CMK (cell line): ENCODE measurements around the gene PLPP3.

ENCODE experiments used
- DNase-seq: peaks from one replicate; pipeline ENCODE4 v3.0.0-alpha.2; 2010; ENCODE audit warnings: low read depth

Gene PLPP3

DNA sequence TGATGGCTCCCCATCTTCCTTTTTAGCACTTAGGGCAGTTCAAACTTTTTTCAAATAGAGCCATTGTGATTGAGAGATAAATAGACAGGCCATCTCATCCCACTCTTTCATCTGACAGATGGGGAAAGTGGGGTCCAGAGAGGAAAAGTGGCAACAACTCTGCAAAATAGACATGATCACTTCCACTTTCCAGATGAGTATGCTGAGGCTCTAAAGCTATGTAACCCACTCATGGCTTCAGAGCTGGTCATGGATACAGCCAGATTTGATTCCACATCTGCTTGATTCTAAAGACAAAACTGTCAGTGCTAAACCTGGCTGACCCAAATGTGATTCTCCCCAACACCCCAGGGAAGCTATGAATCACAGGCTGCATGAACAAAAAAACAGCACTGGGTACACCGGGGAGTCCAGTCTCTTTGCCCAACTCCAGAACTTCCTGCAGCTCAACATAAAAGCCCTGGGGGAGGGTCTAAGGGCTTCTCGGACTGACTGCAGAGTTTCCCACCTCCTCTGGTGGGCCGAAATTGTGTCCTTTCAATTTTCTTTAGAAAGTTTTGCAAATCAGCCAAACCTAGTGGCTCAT, 59.3 kb downstream of the PLPP3 start:
- DNase-seq = no peak

DNA sequence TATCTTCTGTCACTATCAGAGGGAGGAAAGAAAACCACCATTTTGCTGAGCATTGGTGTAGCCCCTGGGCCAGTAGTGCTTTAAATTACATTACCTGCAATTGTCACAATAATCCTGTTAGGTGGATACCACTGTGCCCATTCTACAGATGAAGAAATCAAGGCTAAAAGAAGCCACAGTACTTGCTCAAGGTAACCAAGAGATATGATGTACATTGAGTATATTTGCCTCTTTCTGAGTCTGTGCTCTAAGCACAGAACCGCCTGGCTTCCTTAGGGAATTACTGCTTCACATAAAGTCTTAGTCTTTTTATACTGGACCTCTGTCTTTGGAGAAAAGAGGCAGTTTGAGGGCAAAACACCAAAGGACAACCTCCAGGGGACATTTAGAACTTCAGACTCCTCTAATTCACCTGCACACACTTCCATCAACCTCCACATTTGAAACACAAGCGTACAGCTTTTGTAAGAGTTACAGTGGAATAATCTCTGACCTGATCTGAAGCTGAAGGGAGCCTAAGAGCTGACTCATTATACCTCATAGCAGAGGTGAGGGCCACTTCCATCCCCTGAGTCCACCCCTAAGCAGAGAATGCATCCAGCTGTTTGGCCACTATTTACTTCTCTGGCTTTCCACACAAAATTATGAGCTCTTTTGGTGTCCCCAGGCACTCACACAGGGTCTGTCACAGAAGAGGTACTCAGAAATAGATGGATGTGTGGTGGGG, 61.8 kb downstream of the PLPP3 start:
- no peak for DNase-seq

- peak; percentile 60 for DNase-seq
Observed at GRCh38 chr1:56516539-56517252, 62.7 kb downstream of the PLPP3 start.

- no peak for DNase-seq
Observed at GRCh38 chr1:56515898-56516538, 63.3 kb downstream of the PLPP3 start.

DNA sequence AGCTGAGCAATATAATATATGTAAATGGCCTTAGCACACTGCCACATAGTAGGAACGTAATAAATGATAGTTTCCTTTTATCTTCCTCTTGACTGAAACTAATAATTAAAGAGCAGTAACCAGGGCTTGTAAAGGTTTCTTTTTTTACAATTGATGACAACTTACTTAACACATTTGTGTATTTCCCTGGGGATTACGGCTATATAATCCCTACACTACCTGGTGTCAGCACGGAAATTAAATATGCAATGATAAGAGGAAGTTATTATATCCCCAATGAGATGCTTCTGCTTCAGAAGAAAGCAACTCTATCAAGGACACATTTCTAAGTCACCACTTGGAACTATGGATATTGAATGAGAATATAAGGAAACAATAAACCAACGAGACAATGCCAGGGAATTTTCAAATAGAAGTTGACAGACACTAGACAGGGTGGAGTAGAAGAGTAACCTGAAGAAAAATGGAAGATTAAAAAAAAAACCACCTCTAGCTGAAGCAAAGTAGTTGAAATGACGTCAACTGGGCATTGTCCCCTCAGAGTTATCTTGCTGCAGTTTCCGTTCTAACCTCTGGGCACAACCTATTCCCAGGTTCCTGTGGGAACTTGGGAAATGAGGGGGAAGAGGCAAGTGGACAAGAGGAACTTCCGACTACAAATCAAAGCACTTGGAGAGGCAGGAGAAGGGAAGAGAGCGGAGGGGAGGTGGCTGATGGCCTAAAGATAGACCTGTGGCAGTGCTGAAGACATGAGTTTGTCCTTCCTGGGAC, 66.5 kb downstream of the PLPP3 start:
- no peak for DNase-seq

GRCh38 chr1:56511766-56512165, 67.6 kb downstream of the PLPP3 start:
- no peak for DNase-seq

DNA sequence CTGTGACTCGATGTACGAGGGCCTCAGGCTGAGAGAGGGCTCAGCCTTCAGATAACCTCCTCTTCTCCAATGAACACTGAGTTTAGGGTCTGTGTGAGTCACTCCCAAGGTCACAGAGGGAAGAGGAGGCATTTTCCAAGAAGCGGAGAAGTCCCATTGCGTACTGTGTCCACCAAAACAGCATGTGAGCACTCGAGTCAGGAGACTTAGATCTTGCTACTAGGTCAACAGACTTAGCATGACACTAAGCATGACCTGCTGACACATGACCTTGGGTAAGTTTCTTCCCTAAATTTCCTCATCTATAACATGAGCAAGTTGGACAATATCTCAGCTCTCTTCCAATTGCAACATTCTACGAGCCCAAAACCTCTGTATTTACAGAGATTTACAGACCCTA, 68.0 kb downstream of the PLPP3 start:
- DNase-seq = no peak

- no peak for DNase-seq
Observed at GRCh38 chr1:56510642-56511021, 68.7 kb downstream of the PLPP3 start.

GRCh38 chr1:56509713-56510641, 69.4 kb downstream of the PLPP3 start:
- DNase-seq = no peak

DNA sequence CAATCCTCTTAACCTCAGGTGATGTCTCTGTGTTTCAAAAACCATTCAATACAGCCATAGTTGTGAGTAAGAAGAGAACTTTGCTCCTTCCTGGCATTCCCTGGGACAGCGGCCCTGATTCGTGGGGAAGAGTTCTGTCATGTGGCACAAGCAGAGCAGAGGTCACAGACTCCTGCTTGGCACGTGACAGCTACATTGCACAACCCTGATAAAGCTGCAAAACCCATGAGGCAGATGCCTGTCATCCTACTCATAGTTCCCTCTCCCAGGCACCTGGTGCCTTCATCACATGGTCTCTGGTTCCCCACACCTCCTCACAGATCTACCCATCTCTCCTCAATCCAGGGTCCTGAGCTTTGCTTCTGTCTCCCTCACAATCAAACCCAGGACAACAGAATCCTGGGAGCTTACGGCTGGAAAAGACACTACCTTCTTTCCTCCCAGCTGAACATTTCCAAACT, 70.8 kb downstream of the PLPP3 start:
- no peak for DNase-seq

- DNase-seq = no peak
Observed at GRCh38 chr1:56507925-56508522, 71.3 kb downstream of the PLPP3 start.

DNA sequence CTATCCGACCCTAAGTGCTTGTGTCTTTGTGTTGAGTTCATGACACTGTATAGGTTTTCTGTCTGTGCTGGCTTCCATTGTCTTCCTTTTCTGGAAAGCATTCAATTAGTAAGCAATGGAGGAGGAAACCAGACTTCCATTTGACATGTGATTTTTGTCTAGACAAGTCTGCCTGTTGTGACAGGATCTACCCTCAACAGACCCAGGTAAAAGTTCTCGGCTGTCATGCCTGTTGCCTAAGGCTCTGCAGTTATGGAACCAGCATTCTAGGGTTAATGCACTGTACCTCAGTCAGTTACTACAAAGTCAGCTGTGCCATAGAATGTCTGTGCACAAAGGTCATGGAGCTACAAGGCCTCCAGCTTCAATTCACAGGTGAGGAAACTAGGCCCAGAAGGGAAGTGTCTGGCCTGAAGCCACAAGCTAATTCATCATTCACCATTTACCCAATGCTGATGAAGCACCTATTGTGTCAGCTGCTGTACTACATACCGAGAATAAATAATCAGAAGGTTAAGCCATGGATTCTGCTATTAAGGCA, 72.3 kb downstream of the PLPP3 start:
- DNase-seq = no peak

DNA sequence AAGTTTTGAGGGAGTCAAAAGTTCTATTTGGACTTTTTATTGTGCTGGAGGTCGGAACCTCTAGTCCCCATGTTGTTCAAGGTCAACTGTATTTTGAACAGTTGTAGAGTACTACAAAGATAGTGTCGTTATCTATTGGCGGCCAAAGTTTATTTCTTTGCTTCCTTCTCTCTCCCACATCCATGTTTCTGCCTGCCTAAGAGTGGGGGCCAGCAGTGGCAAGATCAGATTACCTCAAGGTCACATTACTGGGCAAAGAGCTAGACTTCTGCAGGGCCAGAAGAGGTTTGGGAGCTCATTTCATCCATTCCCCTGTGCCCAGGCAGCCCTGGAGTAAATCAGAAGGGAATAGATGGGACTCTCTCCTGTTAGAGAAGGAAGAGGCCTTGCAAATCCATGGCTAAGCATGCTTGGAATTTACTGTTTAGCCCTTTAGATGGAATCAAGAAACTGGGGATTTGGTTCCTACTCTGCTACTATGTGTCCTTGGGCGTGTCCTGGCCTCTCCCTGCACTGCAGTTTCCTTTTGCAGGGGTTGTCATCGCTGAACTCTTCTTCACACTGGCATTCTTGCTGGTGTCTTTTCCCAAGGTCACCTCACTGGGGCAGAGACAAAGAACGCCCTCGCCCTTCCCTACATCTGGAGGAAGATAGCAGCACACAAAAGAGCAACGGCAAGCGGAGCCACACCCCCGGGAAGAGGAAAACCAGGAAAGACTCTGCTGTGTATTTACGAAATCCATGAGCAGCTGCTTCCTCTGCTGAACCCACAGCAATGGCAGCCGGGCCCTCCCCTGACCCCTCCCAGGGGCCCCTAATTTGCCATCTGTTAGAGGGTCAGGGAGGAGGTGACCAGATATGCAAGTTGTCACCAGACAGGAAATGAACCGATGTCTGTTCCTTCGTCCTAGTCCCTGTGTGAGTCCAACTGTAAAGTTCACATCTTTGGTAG, 73.3 kb downstream of the PLPP3 start:
- DNase-seq = no peak

DNA sequence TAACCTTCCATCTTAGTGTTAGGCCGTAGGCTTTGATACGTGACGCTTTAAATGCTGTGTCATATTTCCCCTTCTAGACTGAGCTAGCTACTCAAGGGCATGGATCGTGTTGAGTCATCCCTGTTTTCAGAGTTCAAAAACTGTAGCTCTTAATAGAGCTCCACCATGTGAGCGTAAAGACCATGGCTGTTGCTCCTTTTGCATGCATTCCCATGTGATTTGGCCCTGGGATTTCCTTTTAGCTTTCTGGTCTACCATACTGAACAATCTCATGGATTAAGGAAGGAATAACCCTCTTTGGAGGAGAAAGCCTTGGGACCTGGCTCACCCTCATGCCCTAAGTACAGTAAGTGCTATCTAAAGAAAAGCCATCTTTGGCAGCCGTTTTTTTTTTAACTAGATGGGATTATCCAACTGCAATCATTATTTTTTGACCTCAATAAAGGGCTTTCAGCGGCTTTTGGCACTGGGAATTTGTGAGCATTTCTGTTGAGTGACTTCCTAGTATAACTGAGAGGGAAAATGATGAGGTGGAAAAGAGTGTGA, 76.6 kb downstream of the PLPP3 start:
- DNase-seq = no peak

DNA sequence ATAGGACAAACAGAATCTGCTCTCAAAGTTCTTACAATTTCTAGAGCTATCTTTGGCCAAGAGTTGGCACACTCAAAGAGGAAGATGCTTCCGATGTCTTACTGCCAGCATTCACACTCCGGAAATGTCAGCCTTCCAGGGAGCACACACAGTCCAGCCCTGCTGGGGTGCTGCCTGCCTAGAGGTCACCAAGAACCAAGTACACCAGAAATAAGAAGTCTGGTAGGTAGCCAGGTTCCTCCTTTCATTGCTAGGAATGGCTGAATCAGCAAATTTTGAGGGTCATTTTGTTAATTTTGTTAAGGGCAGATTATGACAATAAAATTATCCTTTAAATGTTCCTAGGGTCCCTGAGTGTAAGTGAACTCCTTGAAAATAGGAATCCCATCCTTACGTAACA, 77.5 kb downstream of the PLPP3 start:
- DNase-seq = no peak

DNA sequence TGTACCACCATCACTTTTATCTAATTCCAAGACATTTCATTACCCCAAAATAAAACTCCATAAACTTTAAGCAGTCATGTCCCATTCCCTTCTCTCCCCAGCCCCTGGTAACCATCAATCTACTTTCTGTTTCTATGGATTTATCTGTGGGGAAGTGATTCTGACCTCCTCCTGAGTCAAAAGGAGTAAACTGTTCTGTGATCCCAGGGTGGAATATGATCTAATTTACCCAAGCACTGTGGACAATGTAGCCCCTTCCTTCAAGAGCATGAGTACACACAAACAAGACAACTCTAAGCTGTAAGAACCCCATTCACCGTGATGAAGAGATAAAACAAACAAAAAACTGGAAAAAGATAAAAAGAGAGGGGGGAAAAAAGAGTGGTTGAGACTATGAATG, 77.9 kb downstream of the PLPP3 start:
- DNase-seq = no peak

GRCh38 chr1:56496821-56497772, 82.3 kb downstream of the PLPP3 start:
- DNase-seq = no peak

DNA sequence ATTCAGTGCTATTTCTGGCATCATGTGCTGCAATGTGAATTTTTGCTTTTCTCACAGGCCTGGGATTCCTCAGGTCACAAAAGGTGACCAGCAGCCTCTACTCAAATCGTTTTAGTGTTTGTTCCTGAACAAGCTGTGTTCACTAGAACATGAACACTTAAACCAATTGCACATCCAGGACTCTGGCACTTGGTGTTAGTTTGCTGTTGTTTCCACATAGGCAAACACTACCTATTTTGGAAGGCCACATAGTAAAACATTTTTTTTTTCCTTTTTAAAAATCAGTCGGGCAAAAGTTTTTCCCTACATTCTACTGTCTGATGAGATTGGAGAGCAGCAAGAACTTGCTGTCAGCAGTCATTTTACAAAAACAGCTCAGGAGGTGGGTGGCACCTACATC, 83.2 kb downstream of the PLPP3 start:
- DNase-seq = no peak
